Measurements from ENCODE around the gene PXMP2.
A peak's percentile ranks its signal among the peaks of the same experiment; 100 is the strongest.
"Not testable (repeated sequence)": the region's sequence is repeated elsewhere in the genome, so short reads cannot be mapped to it uniquely, and the experiment has no call there.

The PXMP2 gene

DNA sequence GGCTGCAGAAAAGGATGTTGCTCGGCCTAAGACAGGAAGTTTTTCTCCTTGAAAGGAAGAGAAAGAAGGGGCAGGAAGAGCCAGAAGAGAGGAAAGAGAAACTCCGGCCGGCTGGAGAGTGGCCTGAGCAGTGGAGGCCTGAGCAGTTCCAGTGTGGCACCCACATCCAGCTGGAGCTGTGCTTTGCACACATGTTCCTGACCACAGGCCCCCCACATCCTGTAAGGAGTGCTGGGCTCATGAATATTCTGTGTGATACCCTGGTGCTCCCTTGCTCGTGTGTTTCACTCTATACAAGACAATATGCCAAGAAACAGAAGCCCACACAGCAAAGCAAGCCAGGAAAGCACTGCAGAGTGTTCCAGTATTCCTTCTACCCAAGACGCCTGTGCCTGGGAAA lies 27.3 kb upstream of the PXMP2 start:
- DNase-seq = no peak

DNA sequence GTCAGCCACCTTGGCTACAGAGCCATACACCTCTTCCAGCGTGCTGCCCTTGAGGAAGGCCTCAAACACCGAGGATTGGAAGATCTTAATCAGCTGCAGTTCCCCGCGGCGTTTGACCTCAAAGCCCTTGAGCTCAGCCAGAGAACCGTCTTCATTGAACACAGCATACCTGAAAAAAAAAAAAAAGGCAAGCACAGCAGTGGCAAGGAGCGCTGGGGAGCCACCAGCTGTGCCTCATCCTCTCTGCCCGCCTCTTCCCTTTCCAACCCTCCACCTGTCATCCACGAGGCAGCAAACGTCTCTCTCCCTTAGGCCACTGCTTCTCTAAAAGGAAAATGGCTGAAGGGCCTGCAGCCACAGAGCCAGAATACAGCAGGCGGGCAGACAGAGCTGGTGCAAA lies 26.4 kb upstream of the PXMP2 start:
- no peak for DNase-seq

DNA sequence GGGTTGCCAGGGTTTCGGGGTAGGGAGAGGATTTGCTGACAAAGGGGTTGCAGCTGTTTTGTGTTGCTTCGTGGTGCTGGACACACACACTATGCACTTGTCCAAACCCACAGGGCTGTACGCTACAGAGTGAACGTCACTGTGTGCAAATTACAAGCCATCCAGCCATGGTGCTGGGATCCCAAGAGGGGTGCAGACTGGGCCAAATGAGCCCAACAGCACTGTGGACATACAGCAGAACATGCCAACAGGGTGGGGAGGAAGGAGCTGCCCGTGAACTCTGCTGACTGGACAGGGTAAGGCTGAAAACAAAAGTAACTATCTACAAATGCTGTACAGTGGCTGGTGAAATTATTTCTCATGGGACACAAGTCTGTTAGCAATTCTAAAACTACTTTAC lies 25.4 kb upstream of the PXMP2 start:
- no peak for DNase-seq

DNA sequence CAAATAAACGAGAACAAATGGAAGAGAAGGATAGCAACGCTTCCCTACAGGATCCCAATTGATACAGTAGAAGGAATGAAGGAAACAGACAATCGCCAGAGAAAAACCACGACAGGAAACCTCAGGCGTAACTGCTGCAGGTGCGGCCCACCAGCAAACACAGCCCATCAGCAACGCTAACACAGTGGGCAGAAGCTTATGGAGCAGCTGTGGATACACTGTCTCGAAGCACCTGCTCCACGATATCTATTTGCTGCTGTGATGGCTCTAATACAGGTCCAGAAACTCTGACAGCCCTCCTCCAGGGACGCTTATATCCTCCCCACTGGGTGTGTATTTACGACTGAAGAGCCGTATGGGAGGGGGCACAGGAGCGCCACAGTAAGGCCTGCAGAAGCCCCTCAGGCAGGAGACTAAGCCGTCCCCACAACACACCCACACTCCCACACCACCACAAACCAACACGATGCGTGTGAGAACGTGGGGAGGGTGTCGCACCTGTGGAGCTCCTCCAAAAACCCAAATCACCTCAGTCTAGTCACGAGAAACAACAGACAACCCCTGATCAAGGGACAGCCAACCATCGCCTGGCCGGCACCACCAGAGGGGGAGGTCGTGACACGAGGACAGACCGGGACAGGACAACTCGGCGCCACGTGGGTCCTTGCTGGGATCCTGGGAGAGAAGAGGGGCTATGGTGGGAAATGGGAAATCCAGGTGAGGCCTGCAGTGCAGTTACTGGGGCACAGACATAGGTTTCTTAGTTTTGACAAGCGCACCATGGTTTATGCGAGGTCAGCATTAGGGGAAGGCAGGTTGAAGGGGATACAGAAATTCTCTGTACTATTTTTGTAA lies 24.3 kb upstream of the PXMP2 start:
- DNase-seq = no peak

DNA sequence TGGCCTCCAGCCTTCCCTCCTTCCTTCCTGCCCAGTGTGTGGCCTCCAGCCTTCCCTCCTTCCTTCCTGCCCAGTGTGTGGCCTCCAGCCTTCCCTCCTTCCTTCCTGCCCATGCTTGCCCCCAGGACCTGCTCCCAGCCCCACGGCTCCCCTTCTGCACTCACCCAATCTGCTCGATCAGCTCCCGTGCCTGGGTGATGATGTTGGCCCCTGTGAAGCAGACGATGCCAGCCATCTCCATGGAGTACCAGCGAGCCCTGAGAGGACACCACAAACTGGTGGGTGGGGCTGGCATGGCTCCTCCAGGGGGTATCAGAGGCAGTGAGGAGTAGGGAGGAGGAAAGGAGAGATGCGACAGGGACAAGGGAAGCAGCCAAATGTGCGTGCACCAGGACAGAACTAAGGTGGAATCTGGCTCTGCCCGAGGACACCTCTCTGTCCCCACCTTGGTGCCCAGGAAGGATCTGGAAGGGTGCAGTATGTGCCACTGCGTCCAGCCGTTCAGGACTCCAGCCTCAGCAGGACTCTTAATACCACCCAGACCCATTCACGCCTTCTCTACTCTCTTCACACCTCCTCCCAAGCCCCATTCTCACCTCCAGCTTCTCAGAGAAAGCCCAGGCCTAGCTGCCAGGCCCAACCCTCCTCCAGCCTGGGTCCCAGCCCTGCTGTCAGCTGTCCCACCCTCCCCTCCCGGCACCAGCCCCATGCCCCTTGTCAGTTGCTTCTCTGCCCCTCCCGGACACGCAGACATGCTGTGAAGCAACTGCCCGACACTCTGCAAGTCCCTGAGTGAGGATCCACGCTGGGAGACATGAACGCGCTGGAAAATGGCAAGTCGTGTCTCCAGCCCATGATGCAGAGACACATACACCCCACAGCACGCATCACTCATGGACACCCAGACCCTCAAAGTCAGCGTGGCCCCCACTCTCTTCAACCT lies 22.9 kb upstream of the PXMP2 start:
- DNase-seq = no peak

DNA sequence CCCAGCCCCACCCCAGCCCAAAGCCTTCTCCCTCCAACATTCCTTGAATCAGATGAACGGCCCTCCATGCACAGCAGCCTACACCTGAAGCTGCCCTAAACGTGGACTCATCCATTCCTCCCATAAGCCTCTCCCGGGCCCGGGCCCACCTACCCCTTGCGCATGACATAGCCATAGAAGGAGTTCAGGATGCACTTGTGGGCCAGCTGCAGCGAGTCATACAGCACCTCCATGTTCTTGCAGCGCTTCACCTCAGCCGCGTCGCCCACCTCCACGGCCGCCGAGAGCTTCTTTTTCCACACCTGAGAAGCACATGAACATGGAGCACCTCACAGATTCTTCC lies 22.3 kb upstream of the PXMP2 start:
- DNase-seq = no peak

DNA sequence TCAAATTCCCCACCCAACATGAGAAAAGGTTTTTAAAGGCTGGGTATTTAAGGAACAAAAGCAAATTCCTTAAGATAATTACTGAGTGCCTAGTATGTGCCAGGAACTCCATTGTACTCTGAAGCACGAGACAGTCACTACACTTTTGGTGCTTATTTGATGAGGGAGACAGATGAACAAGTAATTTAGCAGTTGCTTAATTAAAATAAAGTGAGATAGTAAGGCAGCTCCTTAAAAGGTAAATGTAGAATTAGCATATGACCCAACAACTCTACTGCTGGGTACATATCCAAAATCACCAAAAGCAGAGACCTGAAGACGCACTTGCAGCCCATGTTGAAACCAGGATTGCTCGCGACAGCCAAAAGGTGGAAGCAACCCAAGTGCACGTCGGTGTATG lies 21.6 kb upstream of the PXMP2 start:
- DNase-seq = no peak

DNA sequence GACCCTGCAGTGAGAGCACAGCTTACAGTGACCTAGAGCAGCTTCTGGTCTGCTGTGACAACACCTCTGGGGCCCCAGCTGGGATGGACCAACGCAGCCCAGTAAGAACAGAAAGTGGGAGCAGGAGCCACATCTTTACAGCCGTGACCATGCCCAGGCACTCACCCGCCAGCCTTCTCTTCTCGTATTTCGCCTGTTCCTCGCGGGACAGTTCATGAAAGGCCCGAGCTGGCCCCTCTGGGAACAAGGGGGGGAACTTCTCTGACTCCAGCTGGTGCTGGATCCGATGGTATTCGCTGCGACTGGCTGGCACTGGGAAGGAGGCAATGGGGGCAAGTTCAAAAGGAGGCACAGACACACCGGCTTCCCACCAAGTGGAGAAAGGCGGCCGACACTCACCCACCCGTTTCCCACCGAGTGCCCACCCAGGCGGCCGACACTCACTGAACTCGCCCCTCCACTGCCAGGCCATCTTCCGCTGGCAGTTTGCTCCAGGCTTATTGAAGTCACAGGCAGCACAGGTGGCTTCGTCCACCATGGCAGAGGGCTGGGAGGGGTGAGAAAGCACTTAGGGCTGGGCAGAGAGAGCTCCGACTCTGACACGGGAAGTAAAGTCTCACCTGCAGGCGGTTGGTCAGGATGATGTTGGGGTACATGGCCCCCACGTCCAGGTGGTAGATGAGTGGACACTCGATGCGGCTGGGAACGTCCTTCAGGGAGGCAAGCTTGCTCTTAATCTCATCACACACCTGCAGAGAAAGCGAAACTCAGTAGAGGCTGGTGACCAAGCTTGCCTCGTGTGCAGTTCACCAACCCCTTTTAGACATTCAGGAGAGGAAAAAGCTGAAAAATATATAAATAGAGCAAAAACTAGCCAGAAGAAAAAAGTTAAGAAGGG lies 18.9 kb upstream of the PXMP2 start:
- no peak for DNase-seq

DNA sequence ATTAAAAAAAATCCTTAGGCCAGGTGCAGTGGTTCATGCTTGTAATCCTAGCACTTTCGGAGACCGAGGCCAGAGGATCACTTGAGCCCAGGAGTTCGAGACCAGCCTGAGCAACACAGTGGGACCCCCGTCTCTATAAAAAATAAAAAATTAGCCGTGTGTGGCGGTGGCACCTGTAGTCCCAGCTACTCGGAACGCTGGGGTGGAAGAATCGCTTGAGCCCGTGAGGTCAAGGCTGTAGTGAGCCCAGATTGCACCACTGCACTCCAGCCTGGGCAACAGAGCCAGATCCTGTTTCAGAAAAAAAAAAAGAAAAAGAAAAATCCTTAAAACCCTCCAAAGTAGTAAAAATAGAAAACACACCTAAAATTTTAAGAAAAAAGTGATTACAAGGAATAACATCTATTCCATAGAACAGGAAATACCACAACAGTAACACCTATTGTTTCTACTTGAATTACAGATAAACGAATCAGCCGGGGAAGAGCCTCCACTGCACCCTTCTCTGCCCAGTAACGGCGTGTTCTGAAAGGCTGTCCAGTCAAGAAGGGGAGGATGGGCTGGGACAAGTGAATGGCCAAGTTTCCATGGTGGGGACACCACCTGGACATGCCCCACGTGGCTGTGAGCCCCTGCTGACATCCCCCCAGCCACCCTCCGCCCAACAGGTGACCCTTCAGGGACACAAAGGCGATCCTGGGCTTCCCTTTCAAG lies 18.1 kb upstream of the PXMP2 start:
- DNase-seq = no peak

DNA sequence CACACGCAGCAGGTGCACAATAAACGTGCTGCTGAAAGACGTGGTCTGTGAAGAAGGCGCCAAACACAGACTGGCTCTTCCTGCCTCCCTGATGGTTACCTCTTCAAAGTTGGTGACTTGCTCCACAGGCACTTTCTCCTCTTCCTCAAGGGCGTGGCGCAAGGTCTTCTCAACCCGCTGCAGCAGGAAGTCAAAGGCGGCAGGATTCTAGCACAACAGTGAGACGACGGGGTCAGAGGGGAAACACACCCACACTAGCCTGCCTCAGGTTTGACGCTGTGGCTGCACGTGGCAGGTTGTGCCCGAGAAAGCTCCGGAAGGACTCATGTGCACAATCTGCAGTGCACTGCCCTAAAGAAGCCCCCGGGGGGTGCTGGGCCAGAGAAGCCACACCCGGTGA lies 15.3 kb upstream of the PXMP2 start:
- DNase-seq = no peak

DNA sequence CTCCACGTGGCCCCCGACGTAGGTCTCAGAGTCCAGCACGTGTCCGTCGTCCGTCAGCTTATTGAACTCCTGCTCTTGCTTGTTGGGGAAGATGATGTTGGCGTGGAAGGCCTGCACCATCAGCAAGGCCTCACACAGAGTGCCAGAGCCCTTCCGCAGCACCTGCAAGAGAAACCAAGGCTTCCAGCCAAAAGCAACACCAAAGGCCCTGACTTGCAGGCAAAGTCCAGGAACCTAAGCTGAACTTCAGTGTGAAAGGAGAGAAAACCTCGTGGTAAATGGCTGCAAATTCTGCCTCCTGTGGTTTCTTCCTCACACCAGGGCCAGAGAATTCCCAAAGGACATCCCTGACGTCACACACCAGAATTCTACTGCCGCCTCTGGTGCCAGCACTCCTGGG lies 14.7 kb upstream of the PXMP2 start:
- DNase-seq = no peak

DNA sequence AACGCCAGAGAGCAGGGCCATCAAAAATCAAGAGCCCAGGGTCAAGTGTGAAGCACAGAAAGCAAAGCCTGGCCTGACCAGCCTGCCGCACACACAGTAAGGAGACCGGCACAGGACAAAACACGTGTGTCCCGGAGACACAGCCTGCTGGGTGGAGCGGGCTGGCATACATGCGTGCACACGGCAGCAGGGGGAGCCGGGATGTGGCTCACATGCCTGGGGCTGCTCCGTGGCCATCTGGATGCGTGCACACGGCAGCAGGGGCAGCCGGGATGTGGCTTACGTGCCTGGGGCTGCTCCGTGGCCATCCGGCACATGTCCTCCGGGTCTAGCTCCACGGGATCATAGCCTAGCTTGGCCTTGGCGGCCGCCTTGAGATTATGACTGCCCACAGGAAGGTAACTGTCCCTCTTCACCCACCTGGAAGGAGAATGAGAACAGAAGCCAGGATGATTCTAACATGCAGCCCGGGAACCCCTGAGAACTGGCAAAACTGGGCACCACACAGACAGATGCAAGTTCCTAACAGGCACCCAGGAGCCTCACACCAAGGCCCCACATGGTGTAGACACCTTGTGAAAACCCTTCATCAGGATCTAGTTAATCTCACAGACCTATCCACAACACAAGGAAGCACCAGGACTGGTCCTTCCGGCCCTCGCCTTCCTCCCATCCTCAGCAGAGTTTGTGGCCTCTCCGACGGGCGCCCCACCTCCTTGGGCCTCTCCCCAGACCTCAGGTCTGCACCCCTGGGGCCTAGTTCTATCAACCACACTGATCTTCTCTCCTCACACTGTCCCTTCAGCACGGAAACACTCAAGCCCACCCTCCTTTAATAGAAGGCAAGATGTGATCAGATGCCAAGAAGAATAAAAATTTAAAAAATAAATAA lies 13.9 kb upstream of the PXMP2 start:
- no peak for DNase-seq

DNA sequence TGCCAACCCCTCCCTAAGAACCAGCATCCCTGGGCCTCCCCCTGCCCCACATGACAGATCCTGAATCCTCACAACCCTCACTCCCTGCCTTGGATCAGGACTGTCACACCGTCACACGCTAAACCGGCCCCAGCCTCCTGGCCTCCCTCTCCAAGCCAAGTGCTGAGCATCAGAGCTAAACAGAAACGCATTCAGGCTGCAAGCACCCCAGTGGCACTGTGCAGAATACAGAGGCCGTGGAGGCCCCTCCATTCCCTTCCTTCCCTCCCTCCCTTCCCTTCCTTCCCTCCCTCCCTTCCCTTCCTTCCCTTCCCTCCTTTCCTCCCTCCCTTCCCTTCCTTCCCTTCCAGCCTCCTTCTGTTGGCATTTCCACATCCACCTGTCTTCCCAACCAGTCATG lies 12.8 kb upstream of the PXMP2 start:
- DNase-seq = no peak

DNA sequence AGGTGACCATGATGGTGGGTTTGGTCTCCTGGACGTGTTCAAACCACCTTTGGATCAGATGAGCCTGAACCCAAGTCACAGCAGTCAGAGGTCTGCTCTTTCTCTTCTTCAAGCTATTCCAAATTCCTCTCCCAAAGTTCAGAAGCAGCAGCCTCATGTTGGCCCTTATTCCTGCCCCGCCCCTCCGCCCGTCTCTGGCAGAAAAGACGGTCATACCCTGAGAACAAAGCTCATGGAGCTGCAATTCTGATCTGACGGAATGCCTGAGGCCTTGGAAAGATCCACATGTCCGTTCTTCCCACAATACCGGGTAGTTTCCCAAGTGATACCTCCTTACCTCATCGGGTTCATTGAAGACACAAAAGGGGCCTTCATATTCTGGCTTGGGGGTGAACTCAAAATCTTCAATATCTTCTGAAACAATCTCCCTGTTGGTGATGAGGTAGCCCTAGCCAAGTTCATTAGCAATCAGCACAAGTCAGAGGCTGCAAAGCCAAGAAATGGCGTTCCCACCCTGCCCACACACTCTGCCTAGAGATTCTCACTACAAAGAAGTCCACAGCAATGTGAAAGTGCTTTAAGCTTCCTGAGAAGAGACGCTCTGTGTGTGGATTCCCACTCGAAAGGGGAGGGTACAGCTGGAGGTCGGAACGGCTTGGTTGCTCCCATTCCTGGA lies 11.5 kb upstream of the PXMP2 start:
- DNase-seq = no peak

DNA sequence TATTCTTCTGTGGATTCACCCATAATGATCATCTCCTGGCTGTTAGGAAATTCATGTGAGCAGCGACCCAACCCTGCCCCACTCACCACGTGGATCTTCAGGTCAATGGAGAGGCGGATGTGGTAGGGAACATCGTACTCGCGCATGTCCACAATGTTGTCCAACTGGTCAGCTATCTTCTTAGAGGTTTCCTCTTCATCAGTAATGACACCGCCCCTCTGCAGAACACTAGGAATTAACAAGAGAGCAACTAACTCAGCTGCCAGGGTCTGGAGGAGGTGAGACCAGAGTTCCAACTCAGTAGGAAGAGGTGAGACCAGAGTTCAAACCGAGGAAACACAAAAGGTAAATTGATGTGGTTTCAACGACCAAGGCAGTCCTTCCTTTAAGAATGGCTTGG lies 9.9 kb upstream of the PXMP2 start:
- no peak for DNase-seq

DNA sequence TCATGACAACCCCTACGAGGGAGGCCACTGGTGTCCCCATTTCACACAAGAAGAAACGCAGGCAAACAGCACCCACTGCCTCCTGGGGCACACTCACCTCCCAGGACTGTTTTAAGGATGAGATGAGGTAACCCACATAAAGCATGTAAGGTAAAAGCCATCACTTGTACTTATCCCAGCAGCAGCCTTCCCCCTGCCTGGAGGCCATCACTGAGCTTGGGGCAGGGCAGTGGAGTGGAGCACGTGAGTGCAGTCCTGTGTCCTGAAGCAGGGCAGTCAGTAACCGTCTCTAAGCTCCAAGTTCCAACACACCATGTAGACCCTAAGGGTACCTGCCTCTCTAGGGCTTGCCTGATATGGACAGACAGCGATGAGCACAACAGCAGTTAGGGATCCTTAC lies 2.0 kb upstream of the PXMP2 start:
- no peak for DNase-seq

DNA sequence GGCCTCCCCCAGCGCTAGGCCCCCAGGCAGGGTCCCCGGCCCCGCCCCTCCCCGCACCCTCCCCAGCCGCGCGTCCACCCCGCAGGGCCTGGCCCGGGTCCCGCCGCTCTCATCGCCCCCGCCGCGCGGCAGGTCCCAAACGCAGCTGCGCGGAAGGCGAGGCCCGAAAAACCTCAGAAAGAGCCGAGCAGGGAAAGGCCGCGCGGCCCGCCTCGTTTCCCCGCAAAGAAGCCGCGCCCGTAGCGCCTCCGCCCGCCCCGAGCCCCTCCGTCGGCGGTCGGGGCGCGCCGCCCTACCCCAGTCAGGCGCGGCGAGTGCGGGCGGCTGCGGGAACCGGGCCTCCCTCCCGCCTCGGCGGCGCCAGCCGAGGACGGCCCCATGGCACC lies 569 bp upstream of the PXMP2 start:
- peak in 2 of 4 experiments; percentile 19 to 30 for DNase-seq

DNA sequence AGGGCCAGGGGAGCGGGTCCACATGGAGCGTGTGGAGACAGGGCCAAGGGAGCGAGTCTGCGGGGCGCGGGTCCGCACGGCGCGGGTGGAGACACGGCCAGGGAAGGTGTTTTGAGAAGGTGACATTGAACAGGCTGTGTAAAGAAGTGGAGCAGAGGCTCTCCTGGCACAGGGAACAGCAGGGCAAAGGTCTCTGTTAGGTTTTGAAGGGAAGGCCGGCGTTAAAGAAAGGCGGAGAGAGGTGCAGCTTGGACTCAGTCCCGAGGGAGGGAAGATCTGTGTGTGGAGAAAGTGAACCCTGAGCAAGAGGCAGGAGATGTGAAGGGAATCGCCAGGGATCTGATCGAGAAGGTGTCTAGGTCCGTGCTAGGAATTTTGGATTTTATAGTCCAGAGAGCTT lies 1.8 kb downstream of the PXMP2 start:
- DNase-seq = no peak

DNA sequence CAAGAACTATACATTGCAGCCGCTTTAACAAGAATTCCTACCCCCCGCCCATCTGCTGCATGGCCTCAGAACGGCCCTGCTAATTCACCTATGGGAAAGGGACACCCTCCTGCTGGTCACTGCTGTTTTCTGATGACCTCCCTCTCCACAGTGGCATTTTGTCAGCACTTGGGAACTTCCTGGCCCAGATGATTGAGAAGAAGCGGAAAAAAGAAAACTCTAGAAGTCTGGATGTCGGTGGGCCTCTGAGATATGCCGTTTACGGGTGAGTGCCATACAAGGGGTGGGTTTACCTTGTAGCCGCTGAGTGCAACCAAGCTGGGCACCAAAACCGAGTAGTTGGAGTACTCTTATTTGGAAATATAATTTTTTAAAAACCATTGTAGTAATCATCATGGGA lies 2.7 kb downstream of the PXMP2 start:
- no peak for DNase-seq

DNA sequence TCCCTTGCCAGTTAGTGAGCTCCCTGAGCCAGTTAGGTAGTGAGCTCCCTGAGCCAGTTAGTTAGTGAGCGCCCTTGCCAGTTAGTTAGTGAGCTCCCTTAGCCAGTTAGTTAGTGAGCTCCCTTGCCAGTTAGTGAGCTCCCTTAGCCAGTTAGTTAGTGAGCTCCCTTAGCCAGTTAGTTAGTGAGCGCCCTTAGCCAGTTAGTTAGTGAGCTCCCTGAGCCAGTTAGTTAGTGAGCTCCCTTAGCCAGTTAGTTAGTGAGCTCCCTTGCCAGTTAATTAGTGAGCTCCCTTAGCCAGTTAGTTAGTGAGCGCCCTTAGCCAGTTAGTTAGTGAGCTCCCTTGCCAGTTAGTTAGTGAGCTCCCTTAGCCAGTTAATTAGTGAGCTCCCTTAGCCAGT lies 4.6 kb downstream of the PXMP2 start:
- not testable (repeated sequence) for DNase-seq

DNA sequence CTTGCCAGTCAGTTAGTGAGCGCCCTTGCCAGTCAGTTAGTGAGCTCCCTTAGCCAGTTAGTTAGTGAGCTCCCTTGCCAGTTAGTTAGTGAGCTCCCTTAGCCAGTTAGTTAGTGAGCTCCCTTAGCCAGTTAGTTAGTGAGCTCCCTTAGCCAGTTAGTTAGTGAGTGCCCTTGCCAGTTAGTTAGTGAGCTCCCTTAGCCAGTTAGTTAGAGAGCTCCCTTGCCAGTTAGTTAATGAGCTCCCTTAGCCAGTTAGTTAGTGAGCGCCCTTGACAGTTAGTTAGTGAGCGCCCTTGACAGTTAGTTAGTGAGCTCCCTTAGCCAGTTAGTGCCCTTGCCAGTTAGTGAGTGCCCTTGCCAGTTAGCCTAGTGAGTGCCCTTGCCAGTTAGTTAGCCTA lies 7.5 kb downstream of the PXMP2 start:
- not testable (repeated sequence) for DNase-seq

Data from suppressor macrophage (primary cell).